ENCODE results near the gene GANC.

The GANC gene

GRCh38 chr15:42232606-42233005, 40.4 kb upstream of the GANC start:
- H3K27ac ChIP-seq: no peak overlapping the region
- H3K36me3 ChIP-seq: peaks cover 62% of the 10 kb centered on the region
- H3K4me3 ChIP-seq (ENCODE audit: low read depth, low read length): no peak overlapping the region
- no peaks in the 10 kb centered on the region for H3K9me3 ChIP-seq (ENCODE audit: severe bottlenecking)
- DNase-seq: no peak
- no peaks in the 10 kb centered on the region for H3K27me3 ChIP-seq (ENCODE audit: insufficient read depth, low read depth, severe bottlenecking)
- TF ChIP-seq, protein P1, sequence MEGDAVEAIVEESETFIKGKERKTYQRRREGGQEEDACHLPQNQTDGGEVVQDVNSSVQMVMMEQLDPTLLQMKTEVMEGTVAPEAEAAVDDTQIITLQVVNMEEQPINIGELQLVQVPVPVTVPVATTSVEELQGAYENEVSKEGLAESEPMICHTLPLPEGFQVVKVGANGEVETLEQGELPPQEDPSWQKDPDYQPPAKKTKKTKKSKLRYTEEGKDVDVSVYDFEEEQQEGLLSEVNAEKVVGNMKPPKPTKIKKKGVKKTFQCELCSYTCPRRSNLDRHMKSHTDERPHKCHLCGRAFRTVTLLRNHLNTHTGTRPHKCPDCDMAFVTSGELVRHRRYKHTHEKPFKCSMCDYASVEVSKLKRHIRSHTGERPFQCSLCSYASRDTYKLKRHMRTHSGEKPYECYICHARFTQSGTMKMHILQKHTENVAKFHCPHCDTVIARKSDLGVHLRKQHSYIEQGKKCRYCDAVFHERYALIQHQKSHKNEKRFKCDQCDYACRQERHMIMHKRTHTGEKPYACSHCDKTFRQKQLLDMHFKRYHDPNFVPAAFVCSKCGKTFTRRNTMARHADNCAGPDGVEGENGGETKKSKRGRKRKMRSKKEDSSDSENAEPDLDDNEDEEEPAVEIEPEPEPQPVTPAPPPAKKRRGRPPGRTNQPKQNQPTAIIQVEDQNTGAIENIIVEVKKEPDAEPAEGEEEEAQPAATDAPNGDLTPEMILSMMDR (IDR thresholded peaks at IDR 0.05; ENCODE audit: low read depth, low read length): no peak

- H3K36me3 ChIP-seq: peaks cover 62% of the 10 kb centered on the region
- H3K4me3 ChIP-seq (ENCODE audit: low read depth, low read length): no peak overlapping the region
- DNase-seq: no peak
- TF ChIP-seq, protein P1 (IDR thresholded peaks at IDR 0.05; ENCODE audit: low read depth, low read length): no peak
- H3K27me3 ChIP-seq (ENCODE audit: insufficient read depth, low read depth, severe bottlenecking): no peaks in the 10 kb centered on the region
- H3K9me3 ChIP-seq (ENCODE audit: severe bottlenecking): no peaks in the 10 kb centered on the region
- no peak overlapping the region for H3K27ac ChIP-seq
Observed at GRCh38 chr15:42233107-42233506, 39.9 kb upstream of the GANC start.

DNA sequence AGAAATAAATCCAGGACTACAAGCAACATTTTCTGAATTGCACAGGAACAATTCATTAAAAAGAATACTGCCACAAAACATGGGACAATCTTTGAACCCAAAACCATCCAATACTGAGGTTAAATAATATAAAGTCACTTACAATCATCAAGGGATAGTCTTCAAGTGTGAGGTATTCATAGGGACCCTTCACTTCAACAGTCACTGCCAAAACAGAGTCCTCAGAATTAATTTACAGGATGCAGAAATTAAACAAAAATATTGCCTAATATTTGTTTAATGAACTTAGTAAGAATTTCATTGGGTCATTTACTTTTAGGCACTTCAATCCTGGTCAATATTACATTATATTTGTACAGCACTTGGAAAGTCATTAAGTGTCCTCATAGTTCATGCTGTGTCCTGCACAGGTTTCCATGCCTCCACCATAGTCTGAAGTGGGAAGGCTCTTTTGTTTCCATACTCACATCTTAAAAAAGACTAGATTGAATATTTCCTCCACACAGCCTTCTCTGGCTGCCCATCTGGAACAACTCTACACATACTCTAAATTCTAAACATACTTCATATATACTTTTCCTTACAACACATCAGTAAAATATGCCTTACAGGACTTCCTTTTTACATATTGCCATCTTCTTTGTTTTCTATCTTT, 33.3 kb upstream of the GANC start:
- Histone ChIP-seq H3K27ac (no peak overlapping the region), H3K27me3 (ENCODE audit: insufficient read depth, low read depth, severe bottlenecking) (no peaks in the 10 kb centered on the region), H3K36me3 (peaks cover 48% of the 10 kb centered on the region), H3K9me3 (ENCODE audit: severe bottlenecking) (no peaks in the 10 kb centered on the region), H3K4me3 (ENCODE audit: low read depth, low read length) (no peak overlapping the region)
- DNase-seq: no peak
- TF ChIP-seq, protein P1 (IDR thresholded peaks at IDR 0.05; ENCODE audit: low read depth, low read length): no peak

DNA sequence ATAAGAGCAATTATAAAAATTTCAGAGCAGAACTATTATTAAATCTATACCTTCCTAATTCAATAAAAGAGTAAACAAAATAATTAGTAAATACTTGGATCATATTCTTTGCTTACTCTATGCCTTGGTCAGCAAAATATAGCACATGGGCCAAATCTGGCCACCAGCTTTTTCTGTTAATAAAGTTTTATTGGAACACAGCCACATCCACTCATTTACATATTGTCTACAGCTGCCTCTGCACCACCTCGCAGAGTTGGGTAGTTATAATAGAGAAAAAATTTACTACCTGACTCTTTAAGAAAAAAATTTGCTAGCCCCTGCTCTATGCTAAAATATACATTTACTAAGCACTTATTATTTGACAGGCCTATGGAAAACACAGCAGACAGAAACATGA, 32.2 kb upstream of the GANC start:
- Histone ChIP-seq H3K9me3 (ENCODE audit: severe bottlenecking) (no peaks in the 10 kb centered on the region), H3K27me3 (ENCODE audit: insufficient read depth, low read depth, severe bottlenecking) (no peaks in the 10 kb centered on the region), H3K27ac (no peak overlapping the region), H3K36me3 (peaks cover 41% of the 10 kb centered on the region), H3K4me3 (ENCODE audit: low read depth, low read length) (no peak overlapping the region)
- DNase-seq: no peak
- TF ChIP-seq, protein P1 (IDR thresholded peaks at IDR 0.05; ENCODE audit: low read depth, low read length): no peak

DNA sequence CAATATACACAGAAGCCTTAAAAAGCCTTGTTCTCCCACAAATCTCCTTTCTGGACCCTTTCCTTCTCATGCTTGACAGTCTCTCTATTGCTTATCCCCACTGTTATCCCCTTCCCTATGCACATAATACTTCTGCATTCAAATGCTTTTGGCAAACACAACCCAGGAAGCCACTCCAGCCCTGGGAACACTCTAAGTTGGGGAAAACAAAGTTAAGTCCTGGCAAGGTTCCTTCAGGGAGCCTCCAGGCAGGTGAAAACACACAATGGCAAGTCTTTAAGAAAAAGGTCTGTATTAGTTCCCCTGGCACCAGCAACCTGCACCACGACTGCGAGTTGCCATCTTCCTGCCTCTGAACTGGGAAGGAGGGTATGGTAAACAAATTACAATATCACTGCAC, 19.7 kb upstream of the GANC start:
- Histone ChIP-seq H3K36me3 (peaks cover 34% of the 10 kb centered on the region), H3K27me3 (ENCODE audit: insufficient read depth, low read depth, severe bottlenecking) (no peaks in the 10 kb centered on the region), H3K27ac (no peak overlapping the region), H3K9me3 (ENCODE audit: severe bottlenecking) (peaks cover 9% of the 10 kb centered on the region), H3K4me3 (ENCODE audit: low read depth, low read length) (no peak overlapping the region)
- TF ChIP-seq, protein P1 (IDR thresholded peaks at IDR 0.05; ENCODE audit: low read depth, low read length): no peak
- DNase-seq: no peak

GRCh38 chr15:42264795-42265194, 8.2 kb upstream of the GANC start:
- H3K4me3 ChIP-seq (ENCODE audit: low read depth, low read length): no peak overlapping the region
- no peak overlapping the region for H3K27ac ChIP-seq
- H3K27me3 ChIP-seq (ENCODE audit: insufficient read depth, low read depth, severe bottlenecking): no peaks in the 10 kb centered on the region
- H3K9me3 ChIP-seq (ENCODE audit: severe bottlenecking): no peaks in the 10 kb centered on the region
- H3K36me3 ChIP-seq: peaks cover 79% of the 10 kb centered on the region
- TF ChIP-seq, protein P1 (IDR thresholded peaks at IDR 0.05; ENCODE audit: low read depth, low read length): no peak
- no peak for DNase-seq
